ENCODE measurements around the gene TMEM100. TPM values are rescaled to one million over a fixed set of nuclear protein-coding genes. Genes with fewer than 3 reads are reported as not detected.

The TMEM100 gene
- total and polyA plus RNA-seq, 10 of the 15 experiments (the other 5 are each of a cell fraction or from before 2014, with no cell fraction given): not detected

DNA sequence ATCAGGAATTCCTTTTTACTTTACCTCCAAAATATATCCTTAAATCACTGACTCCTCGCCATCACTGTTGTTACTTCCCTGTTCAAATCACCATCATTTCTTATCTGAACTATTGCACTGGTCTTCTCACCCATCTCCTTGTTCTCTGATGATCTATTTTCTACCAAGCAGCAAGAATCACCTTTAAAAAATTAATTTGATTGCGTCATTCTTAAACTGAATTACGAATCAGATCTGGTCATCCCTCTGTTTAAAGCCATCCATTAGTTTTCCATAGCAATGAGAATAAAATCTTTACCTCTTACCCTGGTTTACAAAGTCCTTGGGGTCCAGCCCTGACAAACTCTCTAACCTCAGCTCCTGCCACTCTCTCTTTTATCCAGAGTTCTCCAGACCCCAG, 42.8 kb upstream of the TMEM100 start:
- in situ Hi-C loops (cut with MboI) (no loop called here), intact Hi-C loops (cut with micrococcal nuclease; ENCODE audit: unreplicated experiment) (no loop called here)
- POLR2A ChIA-PET: no interaction called here
- TF ChIP-seq SIX5 (IDR thresholded peaks at IDR 0.05; ENCODE audit: low read depth, low read length, severe bottlenecking): no peak
- TF ChIP-seq NRF1 (conservative IDR thresholded peaks at IDR 0.05; ENCODE audit: low read depth, low read length): no peak
- TF ChIP-seq STAT3 (IDR thresholded peaks at IDR 0.05; ENCODE audit: low read depth, low read length): no peak
- no peak for TF ChIP-seq LARP7 (IDR thresholded peaks at IDR 0.05)
- TF ChIP-seq, protein P1, sequence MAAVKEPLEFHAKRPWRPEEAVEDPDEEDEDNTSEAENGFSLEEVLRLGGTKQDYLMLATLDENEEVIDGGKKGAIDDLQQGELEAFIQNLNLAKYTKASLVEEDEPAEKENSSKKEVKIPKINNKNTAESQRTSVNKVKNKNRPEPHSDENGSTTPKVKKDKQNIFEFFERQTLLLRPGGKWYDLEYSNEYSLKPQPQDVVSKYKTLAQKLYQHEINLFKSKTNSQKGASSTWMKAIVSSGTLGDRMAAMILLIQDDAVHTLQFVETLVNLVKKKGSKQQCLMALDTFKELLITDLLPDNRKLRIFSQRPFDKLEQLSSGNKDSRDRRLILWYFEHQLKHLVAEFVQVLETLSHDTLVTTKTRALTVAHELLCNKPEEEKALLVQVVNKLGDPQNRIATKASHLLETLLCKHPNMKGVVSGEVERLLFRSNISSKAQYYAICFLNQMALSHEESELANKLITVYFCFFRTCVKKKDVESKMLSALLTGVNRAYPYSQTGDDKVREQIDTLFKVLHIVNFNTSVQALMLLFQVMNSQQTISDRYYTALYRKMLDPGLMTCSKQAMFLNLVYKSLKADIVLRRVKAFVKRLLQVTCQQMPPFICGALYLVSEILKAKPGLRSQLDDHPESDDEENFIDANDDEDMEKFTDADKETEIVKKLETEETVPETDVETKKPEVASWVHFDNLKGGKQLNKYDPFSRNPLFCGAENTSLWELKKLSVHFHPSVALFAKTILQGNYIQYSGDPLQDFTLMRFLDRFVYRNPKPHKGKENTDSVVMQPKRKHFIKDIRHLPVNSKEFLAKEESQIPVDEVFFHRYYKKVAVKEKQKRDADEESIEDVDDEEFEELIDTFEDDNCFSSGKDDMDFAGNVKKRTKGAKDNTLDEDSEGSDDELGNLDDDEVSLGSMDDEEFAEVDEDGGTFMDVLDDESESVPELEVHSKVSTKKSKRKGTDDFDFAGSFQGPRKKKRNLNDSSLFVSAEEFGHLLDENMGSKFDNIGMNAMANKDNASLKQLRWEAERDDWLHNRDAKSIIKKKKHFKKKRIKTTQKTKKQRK (IDR thresholded peaks at IDR 0.05; ENCODE audit: low read depth, low read length): no peak
- no peak for TF ChIP-seq JUNB (IDR thresholded peaks at IDR 0.05)
- TF ChIP-seq MTA3 (IDR thresholded peaks at IDR 0.05; ENCODE audit: borderline replicate concordance, low read length): no peak
- no peak for TF ChIP-seq ZNF687 (IDR thresholded peaks at IDR 0.05)
- no peak for TF ChIP-seq RAD51 (IDR thresholded peaks at IDR 0.05)
- TF ChIP-seq CREB1 (IDR thresholded peaks at IDR 0.05; ENCODE audit: low read depth): no peak
- TF ChIP-seq KDM1A (IDR thresholded peaks at IDR 0.05; ENCODE audit: borderline replicate concordance): no peak
- no peak for TF ChIP-seq GABPA (IDR thresholded peaks at IDR 0.05; ENCODE audit: low read depth)
- TF ChIP-seq PML (IDR thresholded peaks at IDR 0.05; ENCODE audit: low read length): no peak
- no peak for TF ChIP-seq IRF5 (IDR thresholded peaks at IDR 0.05; ENCODE audit: borderline replicate concordance)
- TF ChIP-seq SUZ12 (IDR thresholded peaks at IDR 0.05; ENCODE audit: unreplicated experiment): no peak
- TF ChIP-seq TCF3 (IDR thresholded peaks at IDR 0.05; ENCODE audit: borderline replicate concordance, insufficient read depth, low read depth, low read length): no peak
- TF ChIP-seq CBFB (IDR thresholded peaks at IDR 0.05; ENCODE audit: low read depth): no peak
- no peak for TF ChIP-seq ZNF207 (IDR thresholded peaks at IDR 0.05; ENCODE audit: borderline replicate concordance)
- 81% methylated on average over 3 of the region's 3 CpGs for WGBS (ENCODE audit: insufficient coverage, insufficient replicate concordance, low lambda C conversion rate, missing lambda C conversion rate)
- ATAC-seq: no peak
- FAIRE-seq: no peak
- Histone ChIP-seq H3K4me3 (no peak overlapping the region), H3K27me3 (replicated peaks in 1 of 2; ENCODE audit: control insufficient read depth in 2 of 2, insufficient read depth in 2 of 2, low read length in 1 of 2) (no peaks in the 10 kb centered on the region), H2AFZ (ENCODE audit: control insufficient read depth, low read depth, low read length) (no peak overlapping the region), H3K9ac (ENCODE audit: control insufficient read depth, insufficient read depth, low read length) (no peak overlapping the region), H3K9me3 (replicated peaks; ENCODE audit: control insufficient read depth, insufficient read depth, low read length) (no peaks in the 10 kb centered on the region), H4K20me1 (ENCODE audit: control insufficient read depth, insufficient read depth) (no peaks in the 10 kb centered on the region), H3K4me2 (ENCODE audit: control insufficient read depth, insufficient read depth) (no peak overlapping the region), H3K4me1 (ENCODE audit: control insufficient read depth, insufficient read depth, low read length) (no peaks in the 10 kb centered on the region), H3K27ac (ENCODE audit: control insufficient read depth, insufficient read depth) (no peak overlapping the region), H3K79me2 (ENCODE audit: control insufficient read depth, insufficient read depth, low read length) (no peaks in the 10 kb centered on the region), H3K36me3 (ENCODE audit: control insufficient read depth in 2 of 2, insufficient read depth in 2 of 2, low read length in 1 of 2) (no peaks in the 10 kb centered on the region)
- BruUV-seq (replicated peaks): no TSS peak
- RAD21 ChIA-PET (ENCODE audit: unreplicated experiment): no interaction called here
- SMC1A ChIA-PET (ENCODE audit: uncharacterized antibody, unreplicated experiment): interaction anchor here (1.0 kb wide), 1 partner anchor 12 kb away, joined by 3 read pairs; no protein-coding TSS in a partner anchor
- CTCF ChIA-PET: no interaction called here
- no peak for DNase-seq (ENCODE audit: low read depth, low spot score)

Measured in GM12878 (cell line).